Activated CD4-positive, alpha-beta T cell treated with anti-CD3 and anti-CD28 coated beads, Interleukin-2, Interleukin-6, amounts not matched to agents 100 ng/mL and 50 ng/mL, durations not matched to agents 16 hours and 8 hours (primary cell): ENCODE data around the gene TBC1D5.

Experiments
- DNase-seq: peaks from one replicate; pipeline ENCODE4 v3.0.0-alpha.2; 2020

TBC1D5 gene

GRCh38 chr3:17459470-17459993 lies 282.9 kb downstream of the TBC1D5 start:
- no peak for DNase-seq

GRCh38 chr3:17456650-17457049 lies 285.8 kb downstream of the TBC1D5 start:
- no peak for DNase-seq

GRCh38 chr3:17456046-17456445 lies 286.4 kb downstream of the TBC1D5 start:
- no peak for DNase-seq

GRCh38 chr3:17444865-17445264 lies 297.6 kb downstream of the TBC1D5 start:
- DNase-seq: no peak

- no peak for DNase-seq
Measured at GRCh38 chr3:17443142-17443541, 299.3 kb downstream of the TBC1D5 start.

- DNase-seq: no peak
Measured at GRCh38 chr3:17442332-17443049, 299.9 kb downstream of the TBC1D5 start.

- no peak for DNase-seq
Measured at GRCh38 chr3:17433876-17434275, 308.6 kb downstream of the TBC1D5 start.

- no peak for DNase-seq
Measured at GRCh38 chr3:17432236-17432635, 310.2 kb downstream of the TBC1D5 start.

- no peak for DNase-seq
Measured at GRCh38 chr3:17431484-17432045, 310.9 kb downstream of the TBC1D5 start.

GRCh38 chr3:17431004-17431403 lies 311.4 kb downstream of the TBC1D5 start:
- peak; percentile 19 for DNase-seq

GRCh38 chr3:17430582-17430981 lies 311.8 kb downstream of the TBC1D5 start:
- DNase-seq: no peak

GRCh38 chr3:17423786-17424536 lies 318.5 kb downstream of the TBC1D5 start:
- DNase-seq: no peak

- no peak for DNase-seq
Measured at GRCh38 chr3:17422636-17423035, 319.8 kb downstream of the TBC1D5 start.

GRCh38 chr3:17420668-17421067 lies 321.8 kb downstream of the TBC1D5 start:
- DNase-seq: no peak

- peak; percentile 65 for DNase-seq
Measured at GRCh38 chr3:17412950-17413530, 329.4 kb downstream of the TBC1D5 start.

- no peak for DNase-seq
Measured at GRCh38 chr3:17411157-17411877, 331.1 kb downstream of the TBC1D5 start.

GRCh38 chr3:17407576-17407975 lies 334.9 kb downstream of the TBC1D5 start:
- DNase-seq: no peak

GRCh38 chr3:17404548-17404947 lies 337.9 kb downstream of the TBC1D5 start:
- no peak for DNase-seq

GRCh38 chr3:17402442-17402841 lies 340.0 kb downstream of the TBC1D5 start:
- no peak for DNase-seq

GRCh38 chr3:17401912-17402311 lies 340.5 kb downstream of the TBC1D5 start:
- no peak for DNase-seq

- no peak for DNase-seq
Measured at GRCh38 chr3:17399586-17399985, 342.8 kb downstream of the TBC1D5 start.

GRCh38 chr3:17398959-17399551 lies 343.4 kb downstream of the TBC1D5 start:
- DNase-seq: no peak
